ENCODE data around the gene COX6A2.

DNA sequence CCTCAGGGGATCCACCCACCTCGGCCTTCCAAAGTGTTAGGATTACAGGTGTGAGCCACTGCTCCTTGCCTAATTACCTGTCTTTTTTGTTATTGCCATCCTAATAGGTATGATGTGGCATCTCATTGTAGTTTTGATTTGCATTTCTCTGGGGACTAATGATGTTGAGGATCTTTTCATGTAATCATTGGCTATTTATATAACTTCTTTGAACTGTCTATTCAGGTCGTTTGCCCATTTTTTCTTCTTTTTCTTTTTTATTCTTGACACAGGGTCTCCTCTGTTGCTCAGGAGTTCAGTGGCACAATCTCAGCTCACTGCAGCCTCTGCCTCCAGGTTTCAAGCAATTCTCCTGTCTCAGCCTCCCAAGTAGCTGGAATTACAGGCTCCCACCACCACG lies 42.5 kb upstream of the COX6A2 start:
- TF ChIP-seq, protein P1, sequence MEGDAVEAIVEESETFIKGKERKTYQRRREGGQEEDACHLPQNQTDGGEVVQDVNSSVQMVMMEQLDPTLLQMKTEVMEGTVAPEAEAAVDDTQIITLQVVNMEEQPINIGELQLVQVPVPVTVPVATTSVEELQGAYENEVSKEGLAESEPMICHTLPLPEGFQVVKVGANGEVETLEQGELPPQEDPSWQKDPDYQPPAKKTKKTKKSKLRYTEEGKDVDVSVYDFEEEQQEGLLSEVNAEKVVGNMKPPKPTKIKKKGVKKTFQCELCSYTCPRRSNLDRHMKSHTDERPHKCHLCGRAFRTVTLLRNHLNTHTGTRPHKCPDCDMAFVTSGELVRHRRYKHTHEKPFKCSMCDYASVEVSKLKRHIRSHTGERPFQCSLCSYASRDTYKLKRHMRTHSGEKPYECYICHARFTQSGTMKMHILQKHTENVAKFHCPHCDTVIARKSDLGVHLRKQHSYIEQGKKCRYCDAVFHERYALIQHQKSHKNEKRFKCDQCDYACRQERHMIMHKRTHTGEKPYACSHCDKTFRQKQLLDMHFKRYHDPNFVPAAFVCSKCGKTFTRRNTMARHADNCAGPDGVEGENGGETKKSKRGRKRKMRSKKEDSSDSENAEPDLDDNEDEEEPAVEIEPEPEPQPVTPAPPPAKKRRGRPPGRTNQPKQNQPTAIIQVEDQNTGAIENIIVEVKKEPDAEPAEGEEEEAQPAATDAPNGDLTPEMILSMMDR (optimal IDR thresholded peaks at IDR 0.05 in 1 of 3, IDR thresholded peaks at IDR 0.05 in 1 of 3, conservative IDR thresholded peaks at IDR 0.05 in 1 of 3; ENCODE audit: extremely low read depth in 1 of 3, insufficient read depth in 2 of 3, low read length in 3 of 3), result no peak
- TF ChIP-seq EZH2 (IDR thresholded peaks at IDR 0.05; ENCODE audit: low read length), result no peak

All from keratinocyte (primary cell).